Lung (tissue), 12 donors: ENCODE measurements around the gene IL11RA. TPM values are rescaled to one million over a fixed set of nuclear protein-coding genes. Genes with fewer than 3 reads are reported as not detected.

ENCODE experiments used
- ATAC-seq: fragments of 200-7000 bp; cut with Tn5 transposase; one replicate; pipeline ENCODE4 v1.9.1; 2020; ENCODE audit warnings: moderate number of reproducible peaks; ENCODE audit not compliant: insufficient read depth, low FRiP score
- DNase-seq, 3 donors: peaks; one replicate each; pipeline ENCODE4 v3.0.0-alpha.2; 2013 to 2017
- H3K27ac ChIP-seq, 2 donors: one replicate each; pipeline ENCODE4 v1.5.1; 2013; ENCODE audit warnings: mild to moderate bottlenecking in 2 of 2, moderate library complexity in 2 of 2, control low read depth in 1 of 2, inconsistent platforms in 1 of 2, low read depth in 1 of 2, low read length in 1 of 2
- H3K27me3 ChIP-seq, 3 donors: one replicate each; pipeline ENCODE4 v1.5.1; 2013; ENCODE audit warnings: low read length in 2 of 3; ENCODE audit not compliant: control insufficient read depth in 3 of 3, insufficient read depth in 3 of 3
- H3K36me3 ChIP-seq, 4 donors: one replicate each; pipeline ENCODE4 v1.5.1; 2013; ENCODE audit warnings: low read length in 4 of 4, mild to moderate bottlenecking in 1 of 4, moderate library complexity in 1 of 4; ENCODE audit not compliant: control insufficient read depth in 4 of 4, insufficient read depth in 4 of 4
- H3K4me1 ChIP-seq, 5 donors: one replicate each; pipeline ENCODE4 v1.5.1; 2013; ENCODE audit warnings: low read length in 5 of 5, mild to moderate bottlenecking in 2 of 5, moderate library complexity in 1 of 5; ENCODE audit not compliant: control insufficient read depth in 5 of 5, insufficient read depth in 5 of 5
- H3K4me3 ChIP-seq: one replicate; pipeline ENCODE4 v1.5.1; 2013; ENCODE audit warnings: mild to moderate bottlenecking, control low read depth, moderate library complexity
- H3K9ac ChIP-seq, 2 donors: one replicate each; pipeline ENCODE4 v1.5.1; 2013; ENCODE audit warnings: low read length in 2 of 2, control low read depth in 1 of 2; ENCODE audit not compliant: insufficient read depth in 1 of 2
- H3K9me3 ChIP-seq, 4 donors: one replicate each; pipeline ENCODE4 v1.5.1; 2013; ENCODE audit warnings: low read length in 3 of 4, mild to moderate bottlenecking in 1 of 4, moderate library complexity in 1 of 4; ENCODE audit not compliant: control insufficient read depth in 4 of 4, insufficient read depth in 3 of 4
- CTCF ChIP-seq: IDR thresholded peaks from 2 replicates; pipeline ENCODE4 v1.5.1; 2012; ENCODE audit warnings: mild to moderate bottlenecking; ENCODE audit errors: control extremely low read depth, extremely low read depth
- WGBS, 2 donors: extraction: QIAGEN DNeasy Blood & Tissue Kit; methylation state at CpG; one replicate each; pipeline ENCODE4 v1.1.7; 2013; 5-methylcytosine and 5-hydroxymethylcytosine counted together
- polyA plus RNA-seq, 2 donors: library from polyadenylated mRNA; stranded (reverse); fragments of 200-250 nt; gene quantifications; one replicate each; pipeline ENCODE4 v1.2.1, GENCODE V29; 2013
- total RNA-seq, 2 donors: library from RNA; depleted of rRNA in 1 of 2; stranded (reverse); fragments of >200 nt in 1 of 2; gene quantifications; one replicate each; pipeline ENCODE4 v1.2.1, GENCODE V29; 2014 to 2021
- donor health status: control.
- donor health status: control.
- donor health status: Bipolar disorder and iron deficiency.
- donor health status: healthy.
- donor health status: DM: yes; HTN: yes; CAD: no.

IL11RA gene
- total and polyA plus RNA-seq, 4 donors, result 5.5 to 30.5 (median 12.6) TPM

- peaks cover 12 to 58% (median 35%) of the 10 kb centered on the region in 5 donors for H3K4me1 ChIP-seq
- peaks cover 0 to 23% (median 18%) of the 10 kb centered on the region in 4 donors for H3K36me3 ChIP-seq
- H3K27ac ChIP-seq, result peak overlapping the region; percentile 81 to 88
- no peak for TF ChIP-seq CTCF
- H3K9ac ChIP-seq, result peak overlapping the region in 1 of 2 donors; percentile 44
- no peaks in the 10 kb centered on the region for H3K9me3 ChIP-seq
- ATAC-seq, result no peak
- WGBS, 2 donors, result 26 to 55% methylated on average over 5 of the region's 5 CpGs
- peak overlapping the region; percentile 30 for H3K4me3 ChIP-seq
- no peaks in the 10 kb centered on the region for H3K27me3 ChIP-seq
- DNase-seq, result peak in 2 of 3 donors; percentile 24 to 33
These were observed 616 bp downstream of the IL11RA start for GRCh38 chr9:34652602-34653000.

- H3K9ac ChIP-seq, result peak overlapping the region in 1 of 2 donors; percentile 44
- DNase-seq, result peak; percentile 83 to 92 (median 89)
These were observed 1.4 kb downstream of the IL11RA start for GRCh38 chr9:34653151-34654072.

GRCh38 chr9:34654323-34655051 is 2.5 kb downstream of the IL11RA start:
- Histone ChIP-seq H3K9me3 (no peaks in the 10 kb centered on the region), H3K27me3 (no peaks in the 10 kb centered on the region), H3K9ac (no peak overlapping the region), H3K36me3 (peaks cover 0 to 15% (median 8%) of the 10 kb centered on the region in 4 donors), H3K4me3 (no peak overlapping the region), H3K27ac (peak overlapping the region; percentile 60 to 88), H3K4me1 (peaks cover 12 to 53% (median 35%) of the 10 kb centered on the region in 5 donors)
- DNase-seq (peak; percentile 91 to 95 (median 92)), ATAC-seq (no peak)
- no peak for TF ChIP-seq CTCF
- WGBS, 2 donors, result 49 to 61% methylated on average over 11 of the region's 11 CpGs

More at GRCh38 chr9:34653151-34654072, 1.4 kb downstream of the IL11RA start:
- no peaks in the 10 kb centered on the region for H3K27me3 ChIP-seq
- no peak for TF ChIP-seq CTCF
- no peaks in the 10 kb centered on the region for H3K9me3 ChIP-seq
- peaks cover 0 to 24% (median 16%) of the 10 kb centered on the region in 4 donors for H3K36me3 ChIP-seq
- peaks cover 12 to 53% (median 35%) of the 10 kb centered on the region in 5 donors for H3K4me1 ChIP-seq
- peak overlapping the region; percentile 81 to 88 for H3K27ac ChIP-seq
- no peak overlapping the region for H3K4me3 ChIP-seq
- 43 to 49% methylated on average over 11 of the region's 11 CpGs for WGBS, 2 donors
- ATAC-seq, result no peak
